Esophagus (tissue), 2 donors: ENCODE measurements around the gene LMF2. TPM values are rescaled to one million over a fixed set of nuclear protein-coding genes. Genes with fewer than 3 reads are reported as not detected.

Source experiments
- H3K27ac ChIP-seq, 2 donors: one replicate each; pipeline ENCODE4 v1.5.1; 2013; ENCODE audit warnings: low read depth in 2 of 2, mild to moderate bottlenecking in 2 of 2, inconsistent platforms in 1 of 2, low read length in 1 of 2, moderate library complexity in 1 of 2
- H3K27me3 ChIP-seq, 2 donors: one replicate each; pipeline ENCODE4 v1.6.1; 2013; ENCODE audit warnings: low read length in 2 of 2, control low read depth in 1 of 2, mild to moderate bottlenecking in 1 of 2; ENCODE audit not compliant: insufficient read depth in 2 of 2, control insufficient read depth in 1 of 2
- H3K36me3 ChIP-seq, 2 donors: one replicate each; pipeline ENCODE4 v1.6.1; 2013; ENCODE audit warnings: low read length in 1 of 2; ENCODE audit not compliant: control insufficient read depth in 2 of 2, insufficient read depth in 2 of 2
- H3K4me1 ChIP-seq, 2 donors: one replicate each; pipeline ENCODE4 v1.6.1; 2013; ENCODE audit warnings: low read length in 1 of 2; ENCODE audit not compliant: control insufficient read depth in 2 of 2, insufficient read depth in 2 of 2
- H3K4me3 ChIP-seq, 2 donors: one replicate each; pipeline ENCODE4 v1.5.1; 2013; ENCODE audit warnings: low read length in 2 of 2, mild to moderate bottlenecking in 2 of 2, low read depth in 1 of 2, moderate library complexity in 1 of 2
- H3K9me3 ChIP-seq, 2 donors: one replicate each; pipeline ENCODE4 v1.6.1; 2013; ENCODE audit warnings: mild to moderate bottlenecking in 2 of 2, low read depth in 1 of 2, low read length in 1 of 2, moderate library complexity in 1 of 2; ENCODE audit not compliant: control insufficient read depth in 2 of 2, insufficient read depth in 1 of 2
- WGBS, 2 donors: extraction: QIAGEN DNeasy Blood & Tissue Kit; methylation state at CpG; one replicate each; pipeline ENCODE4 v1.1.7; 2013; 5-methylcytosine and 5-hydroxymethylcytosine counted together
- polyA plus RNA-seq, 2 donors: library from polyadenylated mRNA; stranded (reverse); fragments of 200-250 nt; gene quantifications; one replicate each; pipeline ENCODE4 v1.2.3, GENCODE V29; 2013
- donor health status: healthy with polysubstance abuse.
- donor health status: Bipolar disorder and iron deficiency.

LMF2 gene
- polyA plus RNA-seq, 2 donors, result 44.1 to 64.9 TPM

DNA sequence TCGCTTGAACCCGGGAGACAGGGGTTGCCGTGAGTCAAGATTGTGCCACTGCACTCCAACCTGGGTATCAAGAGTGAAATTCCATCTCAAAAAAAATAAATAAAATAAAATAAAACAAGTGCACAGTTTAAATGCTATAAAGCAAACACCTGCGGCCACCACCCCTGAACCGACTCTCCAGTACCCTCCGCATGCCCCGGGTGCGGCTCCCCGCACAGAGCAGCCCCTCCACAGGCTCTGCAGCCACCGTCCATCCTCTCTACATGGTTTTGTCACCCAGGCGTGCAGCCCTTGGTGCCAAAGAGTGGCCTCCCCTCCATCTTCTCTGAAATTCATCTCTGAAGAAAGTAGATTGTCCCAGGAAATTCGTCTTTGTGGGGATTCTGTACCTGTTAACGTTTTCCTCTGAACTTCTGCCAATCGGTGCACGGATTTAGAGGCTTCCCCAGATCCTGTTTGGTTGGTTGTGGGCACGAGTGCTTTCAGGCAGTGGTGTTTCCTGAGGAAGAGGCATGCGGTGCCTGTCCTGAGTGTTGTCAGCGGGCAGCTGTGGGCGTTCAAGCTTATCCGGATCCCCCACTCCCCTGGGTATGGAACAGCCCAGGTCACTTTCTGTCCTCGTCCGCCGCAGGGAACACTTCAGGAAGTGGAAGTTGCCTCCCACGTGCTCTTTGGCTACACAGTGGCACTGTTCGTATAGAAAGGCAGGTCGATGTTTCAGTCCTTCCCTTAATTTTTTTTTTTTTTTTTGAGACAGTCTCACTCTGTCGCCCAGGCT, 16.8 kb downstream of the LMF2 start:
- WGBS, 2 donors, result 65 to 68% methylated on average over 27 of the region's 27 CpGs
- Histone ChIP-seq H3K27me3 (no peaks in the 10 kb centered on the region), H3K4me1 (peaks cover 0 to 3% of the 10 kb centered on the region in 2 donors), H3K9me3 (no peaks in the 10 kb centered on the region), H3K4me3 (no peak overlapping the region), H3K27ac (no peak overlapping the region), H3K36me3 (no peaks in the 10 kb centered on the region)

DNA sequence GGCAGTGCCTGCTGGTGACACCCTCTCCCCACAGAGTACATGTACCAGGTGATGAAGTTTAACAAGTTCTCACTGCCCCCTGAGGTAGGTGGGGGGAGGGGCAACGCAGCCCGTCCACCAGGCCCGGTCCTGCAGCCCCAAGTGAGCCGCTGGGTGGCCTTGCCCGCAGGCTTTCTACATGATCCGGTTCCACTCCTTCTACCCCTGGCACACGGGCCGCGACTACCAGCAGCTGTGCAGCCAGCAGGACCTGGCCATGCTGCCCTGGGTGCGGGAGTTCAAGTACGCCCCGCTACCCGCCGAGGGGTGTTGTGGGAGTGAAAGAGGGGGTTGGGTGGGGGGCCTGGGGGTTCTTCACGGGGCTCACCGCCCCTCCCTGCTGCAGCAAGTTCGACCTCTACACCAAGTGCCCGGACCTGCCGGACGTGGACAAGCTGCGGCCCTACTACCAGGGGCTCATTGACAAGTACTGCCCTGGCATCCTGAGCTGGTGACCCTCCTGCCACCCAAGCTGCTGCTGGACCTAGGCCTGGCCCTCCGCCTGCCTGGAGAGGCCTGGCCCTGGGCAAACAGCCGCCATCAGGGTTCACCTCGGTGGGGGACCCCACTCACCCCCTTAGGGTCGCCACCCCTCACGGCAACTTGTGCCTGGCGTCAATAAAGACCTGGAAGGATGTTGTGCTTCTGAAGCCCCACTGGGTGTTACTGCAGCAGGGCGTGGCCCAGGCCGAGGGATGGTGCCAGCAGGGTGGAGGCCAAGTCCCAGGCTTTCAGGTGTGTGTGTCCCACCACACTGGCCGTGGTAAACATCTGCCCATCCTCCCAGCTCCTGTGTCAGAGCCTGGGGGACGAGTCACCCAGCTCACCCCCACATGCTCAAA, 17.9 kb downstream of the LMF2 start:
- Histone ChIP-seq H3K36me3 (no peaks in the 10 kb centered on the region), H3K9me3 (no peaks in the 10 kb centered on the region), H3K4me3 (no peak overlapping the region), H3K27ac (no peak overlapping the region), H3K27me3 (no peaks in the 10 kb centered on the region), H3K4me1 (peaks cover 0 to 4% of the 10 kb centered on the region in 2 donors)
- 78 to 81% methylated on average over 31 of the region's 31 CpGs for WGBS, 2 donors

DNA sequence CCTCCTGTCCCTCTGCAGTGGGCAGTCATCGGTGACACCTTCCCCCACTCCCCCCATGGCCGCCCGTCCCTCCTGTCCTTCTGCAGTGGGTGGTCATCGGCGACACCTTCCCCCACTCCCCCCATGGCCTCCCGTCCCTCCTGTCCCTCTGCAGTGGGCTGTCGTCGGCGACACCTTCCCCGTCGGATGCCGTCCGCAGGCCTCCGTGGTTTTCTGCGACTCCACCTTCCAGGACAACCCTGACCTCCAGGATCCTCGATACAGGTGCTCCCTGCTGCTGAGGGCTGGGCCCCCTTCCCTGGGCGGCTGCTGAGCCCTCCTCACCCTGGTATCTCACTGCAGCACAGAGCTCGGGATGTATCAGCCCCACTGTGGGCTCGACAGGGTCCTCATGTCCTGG, 18.6 kb downstream of the LMF2 start:
- no peaks in the 10 kb centered on the region for H3K9me3 ChIP-seq
- no peak overlapping the region for H3K27ac ChIP-seq
- H3K36me3 ChIP-seq, result no peaks in the 10 kb centered on the region
- no peaks in the 10 kb centered on the region for H3K27me3 ChIP-seq
- peaks cover 0 to 4% of the 10 kb centered on the region in 2 donors for H3K4me1 ChIP-seq
- WGBS, 2 donors, result 77 to 78% methylated on average over 19 of the region's 19 CpGs
- H3K4me3 ChIP-seq, result no peak overlapping the region

DNA sequence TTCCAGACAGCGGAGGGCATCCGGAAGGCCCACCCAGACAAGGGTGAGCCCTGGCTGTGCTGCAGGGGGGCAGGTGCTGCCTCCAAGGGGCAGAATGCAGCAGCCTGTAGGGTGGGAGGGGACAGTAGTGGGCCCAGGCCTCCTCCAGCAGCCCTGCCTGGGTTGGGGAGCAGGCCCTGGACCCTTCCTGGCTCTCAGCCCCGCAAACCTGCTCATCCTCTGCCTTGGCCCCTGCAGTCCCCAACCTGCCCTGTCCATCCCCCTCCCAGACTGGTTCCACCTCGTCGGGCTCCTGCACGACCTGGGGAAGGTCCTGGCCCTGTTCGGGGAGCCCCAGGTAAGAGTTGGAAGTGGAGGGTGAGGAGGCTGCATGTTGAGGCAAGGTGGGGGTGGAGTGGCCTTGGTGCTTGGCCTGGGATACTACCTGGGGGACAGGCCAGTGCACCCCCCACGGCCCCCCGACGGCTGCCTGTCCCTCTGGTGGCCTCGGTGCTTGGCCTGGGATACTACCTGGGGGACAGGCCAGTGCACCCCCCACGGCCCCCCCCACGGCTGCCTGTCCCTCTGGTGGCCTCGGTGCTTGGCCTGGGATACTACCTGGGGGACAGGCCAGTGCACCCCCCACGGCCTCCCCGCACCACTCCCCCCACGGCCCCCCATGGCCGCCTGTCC, 19.4 kb downstream of the LMF2 start:
- WGBS, 2 donors, result 78 to 85% methylated on average over 14 to 18 of the region's 18 CpGs
- no peaks in the 10 kb centered on the region for H3K27me3 ChIP-seq
- H3K36me3 ChIP-seq, result peaks cover 0 to under 1% of the 10 kb centered on the region in 2 donors
- no peaks in the 10 kb centered on the region for H3K9me3 ChIP-seq
- no peak overlapping the region for H3K27ac ChIP-seq
- H3K4me1 ChIP-seq, result peaks cover 0 to 4% of the 10 kb centered on the region in 2 donors
- no peak overlapping the region for H3K4me3 ChIP-seq

DNA sequence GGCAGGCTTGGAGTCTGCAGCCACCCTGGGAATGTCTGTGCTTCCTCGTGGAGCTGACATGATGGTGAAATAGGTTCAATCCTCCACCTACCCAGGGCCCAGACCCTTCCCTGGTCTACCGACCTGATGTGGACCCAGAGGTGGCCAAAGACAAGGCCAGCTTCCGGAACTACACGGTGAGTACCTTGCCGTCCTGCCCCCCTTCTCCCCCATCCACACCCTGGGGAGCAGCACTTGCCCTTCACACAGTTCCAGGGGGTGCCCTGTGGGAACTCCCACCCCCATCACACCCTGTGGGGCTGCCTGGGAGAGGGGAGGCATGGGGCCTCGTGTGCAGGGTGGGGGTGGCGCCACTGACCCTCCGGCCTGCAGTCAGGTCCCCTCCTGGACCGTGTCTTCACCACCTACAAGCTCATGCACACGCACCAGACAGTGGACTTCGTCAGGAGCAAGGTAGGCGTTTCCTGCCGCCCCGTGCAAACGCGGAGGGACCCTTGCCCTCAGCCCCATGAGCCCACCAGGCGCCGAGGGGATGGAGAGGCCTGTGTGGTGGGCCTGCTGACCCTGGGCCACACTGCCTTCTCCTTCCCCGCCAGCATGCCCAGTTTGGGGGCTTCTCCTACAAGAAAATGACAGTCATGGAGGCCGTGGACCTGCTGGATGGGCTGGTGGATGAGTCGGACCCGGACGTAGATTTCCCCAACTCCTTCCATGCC, 20.1 kb downstream of the LMF2 start:
- H3K9me3 ChIP-seq, result no peaks in the 10 kb centered on the region
- H3K27ac ChIP-seq, result no peak overlapping the region
- H3K4me1 ChIP-seq, result peaks cover 0 to 7% of the 10 kb centered on the region in 2 donors
- no peaks in the 10 kb centered on the region for H3K27me3 ChIP-seq
- H3K4me3 ChIP-seq, result no peak overlapping the region
- H3K36me3 ChIP-seq, result peaks cover 0 to 1% of the 10 kb centered on the region in 2 donors
- 79 to 80% methylated on average over 23 of the region's 23 CpGs for WGBS, 2 donors

DNA sequence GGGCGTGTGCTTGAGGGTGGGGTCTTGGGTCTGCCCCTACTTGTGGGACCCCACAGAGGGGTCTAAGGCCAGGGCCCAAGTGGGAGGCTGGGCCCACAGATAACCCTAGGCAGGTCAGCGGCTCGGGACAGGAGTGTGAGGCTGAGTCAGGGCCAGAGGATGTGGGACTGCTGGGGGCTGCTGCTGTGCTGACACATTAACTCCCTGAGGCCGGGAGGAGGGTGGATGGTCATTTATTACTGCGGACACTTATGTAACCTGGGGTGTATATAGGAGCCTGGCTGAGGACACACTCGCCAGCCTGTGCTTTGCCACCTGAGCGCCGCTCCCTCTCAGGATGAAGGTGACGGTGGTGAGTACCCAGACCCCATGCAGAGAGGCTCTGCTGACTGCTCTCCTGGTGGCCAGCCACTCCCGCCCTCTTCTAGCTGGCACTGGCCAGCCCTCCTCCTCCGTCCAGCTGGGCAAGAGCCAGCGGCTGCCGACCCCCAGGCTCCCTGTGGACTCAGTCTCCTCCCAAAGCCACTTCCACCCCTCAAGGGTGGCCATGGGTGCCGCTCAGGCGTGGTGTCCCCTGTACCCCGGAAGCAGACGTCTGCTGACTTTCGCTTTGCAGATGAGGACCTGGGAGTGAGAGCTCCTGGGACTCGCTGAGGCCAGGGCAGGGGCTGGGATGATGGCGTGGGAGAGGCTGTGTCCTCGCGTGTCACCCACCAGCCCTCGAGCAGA, 20.8 kb downstream of the LMF2 start, which contains the start of gene MIOX:
Gene MIOX (plus strand): TSS at position 299 of the 729 bp plus-strand sequence. CDS start 39 bp downstream, at position 338.
- no peak within 1 kb of the TSS for H3K4me3 ChIP-seq
- no peaks in the 10 kb centered on the region for H3K27me3 ChIP-seq
- no peak within 1 kb of the TSS for H3K27ac ChIP-seq
- H3K4me1 ChIP-seq, result peaks cover 0 to 7% of the 10 kb centered on the region in 2 donors
- no peaks in the 10 kb centered on the region for H3K9me3 ChIP-seq
- 66 to 72% methylated on average over 23 of the region's 23 CpGs for WGBS, 2 donors
- peaks cover 0 to 1% of the 10 kb centered on the region in 2 donors for H3K36me3 ChIP-seq

DNA sequence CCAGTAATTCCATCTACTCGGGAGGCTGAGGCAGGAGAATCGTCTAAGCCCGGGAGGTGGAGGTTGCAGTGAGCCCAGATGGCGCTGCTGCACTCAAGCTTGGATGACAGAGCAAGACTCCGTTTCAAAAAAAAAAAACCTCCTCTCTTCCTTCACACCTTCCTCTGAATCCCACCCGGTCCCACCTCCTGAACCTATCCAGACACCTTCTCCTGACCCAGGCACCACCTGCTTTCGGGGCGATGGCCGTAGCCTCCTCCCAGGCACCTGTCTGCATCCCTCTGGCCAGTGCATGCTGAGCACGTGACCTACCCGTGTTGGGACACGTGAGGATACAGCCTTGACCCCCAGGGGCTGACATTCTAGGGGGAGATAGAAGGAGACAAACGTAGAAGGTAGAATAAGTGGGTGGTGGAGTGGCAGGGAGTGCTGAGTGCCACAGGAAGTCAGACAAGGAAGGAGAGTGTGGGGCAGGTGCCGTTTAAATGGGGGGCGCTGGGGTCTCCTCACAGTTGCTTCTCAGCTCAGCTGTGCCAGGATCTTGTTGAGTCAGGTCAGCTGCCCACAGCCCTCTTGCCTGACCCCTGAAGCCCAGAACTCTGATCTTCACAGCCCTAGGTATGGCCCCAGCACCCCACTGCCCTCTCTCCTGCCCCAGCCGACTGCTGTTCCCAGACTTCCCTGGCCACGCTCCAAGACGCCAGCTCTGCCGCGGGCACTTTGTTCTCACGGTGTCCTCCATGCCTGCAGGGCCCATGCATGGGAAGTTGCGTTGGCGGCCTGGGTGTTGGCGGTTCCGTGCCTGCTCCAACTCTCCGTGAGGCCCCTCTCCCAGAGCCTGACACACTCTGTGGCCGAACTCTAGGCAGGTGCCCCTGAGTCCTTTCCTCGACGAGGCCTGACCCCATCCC, 22.0 kb downstream of the LMF2 start:
- no peaks in the 10 kb centered on the region for H3K27me3 ChIP-seq
- H3K27ac ChIP-seq, result no peak overlapping the region
- 52 to 55% methylated on average over 29 of the region's 29 CpGs for WGBS, 2 donors
- H3K9me3 ChIP-seq, result no peaks in the 10 kb centered on the region
- peaks cover 0 to 12% of the 10 kb centered on the region in 2 donors for H3K4me1 ChIP-seq
- peaks cover 0 to 1% of the 10 kb centered on the region in 2 donors for H3K36me3 ChIP-seq
- H3K4me3 ChIP-seq, result no peak overlapping the region
